Stomach (tissue), 9 donors: ENCODE measurements around the gene MPST. TPM values are rescaled to one million over a fixed set of nuclear protein-coding genes. Genes with fewer than 3 reads are reported as not detected.
"Not testable (repeated sequence)": the region's sequence is repeated elsewhere in the genome, so short reads cannot be mapped to it uniquely, and the experiment has no call there.

Experiments used
- DNase-seq, 2 donors: peaks; one replicate each; pipeline versions ENCODE4 v3.0.0 to v3.0.0-alpha.2; 2013 to 2019
- H3K27ac ChIP-seq, 5 donors: fragments of 200-600 bp in 4 of 5; sonication (generic) in 4 of 5; one replicate each; pipeline ENCODE4 v1.5.1; 2013 to 2019; ENCODE audit warnings: mild to moderate bottlenecking in 1 of 5, moderate library complexity in 1 of 5
- H3K27me3 ChIP-seq, 3 donors: fragments of 200-600 bp; sonication (generic); one replicate each; pipeline ENCODE4 v1.5.1; 2017 to 2019; ENCODE audit warnings: mixed run types in 1 of 3
- H3K36me3 ChIP-seq, 4 donors: fragments of 200-600 bp; sonication (generic); 1 replicate in 3 of 4; 2 replicates in 1 of 4; pipeline ENCODE4 v1.5.1; 2016 to 2019
- H3K4me1 ChIP-seq, 4 donors: fragments of 200-600 bp; sonication (generic); one replicate each; pipeline ENCODE4 v1.5.1; 2016 to 2019
- H3K4me3 ChIP-seq, 4 donors: fragments of 200-600 bp; sonication (generic) in 3 of 4; one replicate each; pipeline ENCODE4 v1.5.1; 2016 to 2019; ENCODE audit warnings: mild to moderate bottlenecking in 1 of 4
- H3K9me3 ChIP-seq, 4 donors: fragments of 200-600 bp; sonication (generic); one replicate each; pipeline ENCODE4 v1.5.1; 2016 to 2019
- EP300 ChIP-seq: sonication (generic); formaldehyde crosslinking; IDR thresholded peaks from one replicate; pipeline ENCODE4 v1.6.1; 2017; ENCODE audit warnings: antibody characterized with exemption
- POLR2A ChIP-seq, 4 donors: fragments of 450-650 bp; IDR thresholded peaks; one replicate each; pipeline ENCODE4 v1.6.1; 2016; ENCODE audit warnings: antibody characterized with exemption in 4 of 4, control low read depth in 2 of 4, mild to moderate bottlenecking in 1 of 4, moderate library complexity in 1 of 4
- POLR2AphosphoS5 ChIP-seq, 3 donors: sonication (generic); formaldehyde crosslinking; IDR thresholded peaks; one replicate each; pipeline ENCODE4 v1.6.1; 2016; ENCODE audit warnings: antibody characterized with exemption in 3 of 3
- WGBS, 5 donors: extraction: QIAGEN DNeasy Blood & Tissue Kit in 3 of 5; methylation state at CpG; one replicate each; pipeline versions ENCODE4 v1.1.5 to v1.1.7; 2013 to 2018; 5-methylcytosine and 5-hydroxymethylcytosine counted together
- intact Hi-C: fragments of 100-400 bp; cut with DNase I; formaldehyde crosslinking; loops from one replicate; pipeline ENCODE4 v1.15.1; 2023; ENCODE audit warnings: low total_unique reads
- polyA plus RNA-seq, 3 donors: library from polyadenylated mRNA; stranded (reverse); fragments of 200-250 nt; gene quantifications; one replicate each; pipeline ENCODE4 v1.2.3, GENCODE V29; 2013
- total RNA-seq, 5 donors: library from RNA; depleted of rRNA; stranded (reverse); fragments of >200 nt; gene quantifications; one replicate each; pipeline versions ENCODE4 v1.1.0 to v1.2.3, GENCODE V29; 2014 to 2016
- TF ChIP-seq, protein P1 (sequence below), 7 experiments: fragments of 450-650 bp in 4 of 7; fragments of 200-600 bp in 3 of 7; sonication (generic) in 3 of 7; IDR thresholded peaks; one replicate each; pipeline ENCODE4 v1.5.1; 2016 to 2019; ENCODE audit warnings: antibody characterized with exemption in 7 of 7, control low read depth in 2 of 7, mild to moderate bottlenecking in 1 of 7
- donor health status: healthy with polysubstance abuse.
- donor health status: Bipolar disorder and iron deficiency.
- donor health status: healthy.

Gene MPST
- total and polyA plus RNA-seq, 8 donors: 48.3 to 1,943 (median 154) TPM

DNA sequence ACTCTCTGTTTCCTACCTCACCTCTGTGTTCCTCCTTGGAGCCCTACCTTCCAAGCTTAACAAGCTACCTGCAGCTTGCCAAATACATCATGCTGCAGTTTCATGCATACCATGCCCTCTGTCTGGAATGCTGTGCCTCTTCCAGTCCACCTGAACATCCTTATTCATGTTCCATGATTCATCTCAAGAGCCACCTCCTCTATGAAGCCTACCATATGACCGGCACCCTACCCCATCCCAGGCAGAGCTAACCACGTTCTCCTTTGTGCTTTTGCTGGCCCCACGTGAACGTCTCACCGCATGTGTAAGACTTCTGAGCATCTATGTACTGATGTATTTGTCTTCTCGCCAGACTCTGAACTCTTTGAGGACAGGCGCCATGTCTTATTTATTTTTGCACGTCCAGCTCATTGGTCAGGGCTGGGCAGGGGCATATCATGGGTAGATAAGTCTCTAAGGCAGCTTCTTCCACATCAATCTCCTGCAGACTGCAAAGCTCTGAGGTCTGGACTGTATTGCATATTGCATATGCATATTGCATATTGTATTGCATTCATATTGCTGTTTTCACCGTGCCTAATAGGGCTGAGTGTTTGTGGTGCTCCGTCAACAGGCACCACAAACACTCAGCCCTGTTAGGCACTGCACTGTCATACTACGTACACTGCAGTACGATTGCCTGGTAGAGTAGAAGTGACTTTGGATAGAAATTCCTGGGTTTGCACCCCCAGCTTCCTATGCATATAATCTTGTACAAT is 31.3 kb upstream of the MPST start:
- Histone ChIP-seq H3K27ac (no peak overlapping the region), H3K27me3 (peaks cover 0 to 65% (median 16%) of the 10 kb centered on the region in 3 donors), H3K4me1 (no peaks in the 10 kb centered on the region), H3K36me3 (no peaks in the 10 kb centered on the region), H3K4me3 (no peak overlapping the region), H3K9me3 (peaks cover 10 to 15% (median 14%) of the 10 kb centered on the region in 4 donors)
- DNase-seq: no peak
- intact Hi-C loops: no loop called here
- WGBS, 5 donors: 66 to 71% (median 68%) methylated on average over 12 of the region's 12 CpGs
- no peak for TF ChIP-seq POLR2AphosphoS5 (IDR thresholded peaks at IDR 0.05)
- TF ChIP-seq POLR2A (IDR thresholded peaks at IDR 0.05): no peak
- TF ChIP-seq EP300: no peak
- TF ChIP-seq, protein P1, sequence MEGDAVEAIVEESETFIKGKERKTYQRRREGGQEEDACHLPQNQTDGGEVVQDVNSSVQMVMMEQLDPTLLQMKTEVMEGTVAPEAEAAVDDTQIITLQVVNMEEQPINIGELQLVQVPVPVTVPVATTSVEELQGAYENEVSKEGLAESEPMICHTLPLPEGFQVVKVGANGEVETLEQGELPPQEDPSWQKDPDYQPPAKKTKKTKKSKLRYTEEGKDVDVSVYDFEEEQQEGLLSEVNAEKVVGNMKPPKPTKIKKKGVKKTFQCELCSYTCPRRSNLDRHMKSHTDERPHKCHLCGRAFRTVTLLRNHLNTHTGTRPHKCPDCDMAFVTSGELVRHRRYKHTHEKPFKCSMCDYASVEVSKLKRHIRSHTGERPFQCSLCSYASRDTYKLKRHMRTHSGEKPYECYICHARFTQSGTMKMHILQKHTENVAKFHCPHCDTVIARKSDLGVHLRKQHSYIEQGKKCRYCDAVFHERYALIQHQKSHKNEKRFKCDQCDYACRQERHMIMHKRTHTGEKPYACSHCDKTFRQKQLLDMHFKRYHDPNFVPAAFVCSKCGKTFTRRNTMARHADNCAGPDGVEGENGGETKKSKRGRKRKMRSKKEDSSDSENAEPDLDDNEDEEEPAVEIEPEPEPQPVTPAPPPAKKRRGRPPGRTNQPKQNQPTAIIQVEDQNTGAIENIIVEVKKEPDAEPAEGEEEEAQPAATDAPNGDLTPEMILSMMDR (IDR thresholded peaks at IDR 0.05): no peak

DNA sequence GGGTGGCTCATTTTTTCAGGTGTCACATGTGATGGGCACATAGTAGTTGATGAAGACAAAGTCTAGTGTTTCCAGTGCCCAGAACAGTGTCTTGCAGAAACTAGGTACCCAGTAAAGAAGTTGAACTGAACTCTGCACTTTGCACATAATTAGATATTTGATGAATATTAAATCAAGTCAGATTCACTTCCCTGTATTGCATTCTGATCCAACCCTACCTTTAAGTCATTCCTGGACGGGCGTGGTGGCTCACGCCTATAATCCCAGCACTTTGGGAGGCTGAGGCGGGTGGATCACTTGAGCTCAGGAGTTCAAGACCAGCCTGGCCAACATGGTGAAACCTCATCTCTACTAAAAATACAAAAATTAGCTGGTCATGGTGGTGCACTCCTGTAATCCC is 30.5 kb upstream of the MPST start:
- H3K36me3 ChIP-seq, H3K4me3 ChIP-seq, H3K27ac ChIP-seq, DNase-seq, H3K4me1 ChIP-seq, intact Hi-C loops: not testable (repeated sequence)
- peaks cover 0 to 61% (median 16%) of the 10 kb centered on the region in 3 donors for H3K27me3 ChIP-seq
- H3K9me3 ChIP-seq: peaks cover 10 to 15% (median 14%) of the 10 kb centered on the region in 4 donors
- 78 to 90% (median 82%) methylated on average over 4 of the region's 4 CpGs for WGBS, 5 donors

DNA sequence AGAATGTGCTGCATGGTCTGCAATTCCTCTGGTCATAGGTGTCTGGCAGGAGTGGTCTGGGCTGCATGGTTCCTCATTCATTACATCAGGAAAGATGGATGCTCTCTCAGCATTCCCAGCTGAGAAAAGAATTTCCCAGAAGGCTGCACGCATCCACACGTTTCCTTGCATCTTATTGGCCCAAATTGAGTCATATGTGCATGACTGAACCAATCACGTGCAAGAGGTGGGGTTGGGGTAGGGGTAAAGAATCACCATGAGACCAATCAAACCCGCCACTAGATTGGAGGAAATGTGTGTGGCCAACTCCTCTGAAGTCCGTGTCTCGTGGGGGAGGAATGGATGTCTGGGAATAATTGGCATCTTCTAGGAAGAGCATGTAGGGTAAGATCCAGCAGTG is 29.1 kb upstream of the MPST start:
- Histone ChIP-seq H3K9me3 (peaks cover 6 to 12% (median 10%) of the 10 kb centered on the region in 4 donors), H3K27me3 (peaks cover 0 to 54% (median 16%) of the 10 kb centered on the region in 3 donors), H3K36me3 (no peaks in the 10 kb centered on the region), H3K4me1 (no peaks in the 10 kb centered on the region), H3K27ac (no peak overlapping the region), H3K4me3 (no peak overlapping the region)
- 72 to 82% (median 79%) methylated on average over 6 of the region's 6 CpGs for WGBS, 5 donors
- intact Hi-C loops: no loop called here
- TF ChIP-seq POLR2A (IDR thresholded peaks at IDR 0.05): no peak
- TF ChIP-seq, protein P1 (IDR thresholded peaks at IDR 0.05): no peak
- TF ChIP-seq EP300: no peak
- TF ChIP-seq POLR2AphosphoS5 (IDR thresholded peaks at IDR 0.05): no peak
- DNase-seq: no peak

DNA sequence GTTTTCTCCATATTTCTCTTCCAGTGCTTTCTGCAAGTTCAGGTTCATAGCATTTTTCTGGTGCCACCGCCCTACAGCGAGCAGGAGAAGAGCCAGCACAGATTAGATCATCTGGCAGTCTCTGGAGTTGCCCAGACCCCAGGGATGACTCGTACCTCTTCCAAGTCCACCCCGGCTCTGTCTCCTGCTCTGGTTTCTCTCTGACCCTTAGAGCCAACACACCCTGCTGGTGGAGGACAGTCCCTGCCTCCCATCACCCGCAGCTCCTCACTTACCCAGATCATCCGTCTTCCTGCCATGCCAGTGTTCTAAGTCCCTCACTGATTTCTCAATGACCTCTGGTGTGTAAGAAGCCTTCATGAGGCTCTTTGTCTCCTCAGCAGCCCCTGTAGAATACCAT is 28.3 kb upstream of the MPST start:
- no peak for DNase-seq
- intact Hi-C loops: no loop called here

More for the DNA sequence above, 28.3 kb upstream of the MPST start:
- 49 to 67% (median 59%) methylated on average over 6 of the region's 6 CpGs for WGBS, 5 donors
- Histone ChIP-seq H3K9me3 (peaks cover 2 to 5% (median 3%) of the 10 kb centered on the region in 4 donors), H3K27me3 (peaks cover 0 to 54% (median 16%) of the 10 kb centered on the region in 3 donors), H3K36me3 (no peaks in the 10 kb centered on the region), H3K4me3 (no peak overlapping the region), H3K4me1 (no peaks in the 10 kb centered on the region), H3K27ac (no peak overlapping the region)
- TF ChIP-seq, protein P1 (IDR thresholded peaks at IDR 0.05): no peak
- TF ChIP-seq EP300: no peak
- no peak for TF ChIP-seq POLR2AphosphoS5 (IDR thresholded peaks at IDR 0.05)
- no peak for TF ChIP-seq POLR2A (IDR thresholded peaks at IDR 0.05)
